Measurements from ENCODE around the gene ATP8B4. TPM values are rescaled to one million over a fixed set of nuclear protein-coding genes. Genes with fewer than 3 reads are reported as not detected.

The ATP8B4 gene
- total and polyA plus RNA-seq, 7 donors, result 1.2 to 11.1 (median 4.9) TPM

DNA sequence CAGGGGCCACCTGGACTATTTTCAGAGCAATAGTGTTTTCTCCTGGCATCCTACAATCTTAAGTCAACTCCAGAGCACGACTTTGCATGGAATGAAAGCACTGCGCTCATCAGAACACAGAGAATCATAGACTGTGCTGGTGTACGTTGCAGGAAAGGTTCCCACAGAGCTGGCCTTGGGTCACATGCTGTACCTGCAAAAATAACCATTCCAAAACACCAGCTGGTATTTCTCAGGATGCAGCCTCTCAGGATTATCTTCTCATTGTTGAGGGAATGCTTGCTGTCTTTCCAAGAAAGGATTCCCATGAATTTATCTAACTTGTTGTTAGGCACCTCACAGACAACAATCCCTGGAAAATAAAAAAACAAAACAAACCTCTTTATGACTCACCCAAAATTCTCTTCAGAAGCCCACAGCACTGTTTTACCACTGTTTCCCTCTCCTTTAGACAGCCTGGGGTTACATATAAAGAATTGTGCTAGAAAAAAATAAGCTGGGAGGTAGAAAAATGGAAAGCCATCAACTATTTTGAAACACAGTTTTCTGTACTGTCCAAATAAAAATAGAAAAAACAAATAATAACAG is 131.7 kb downstream of the ATP8B4 start:
- Histone ChIP-seq H3K27ac (peak overlapping the region; percentile 48 to 76 (median 60)), H3K27me3 (no peaks in the 10 kb centered on the region), H3K36me3 (no peaks in the 10 kb centered on the region), H3K4me1 (peaks cover 0 to 57% (median 54%) of the 10 kb centered on the region in 4 donors), H3K4me3 (no peak overlapping the region), H3K9me3 (no peaks in the 10 kb centered on the region)
- DNase-seq, result no peak
- intact Hi-C loops (cut with DNase I), result no loop called here
- WGBS, 2 donors, result 72 to 78% methylated on average over 3 of the region's 3 CpGs
- TF ChIP-seq POLR2AphosphoS5 (IDR thresholded peaks at IDR 0.05) (no peak), CTCF (IDR thresholded peaks at IDR 0.05) (no peak), EP300 (IDR thresholded peaks at IDR 0.05) (no peak), POLR2A (IDR thresholded peaks at IDR 0.05) (no peak)

DNA sequence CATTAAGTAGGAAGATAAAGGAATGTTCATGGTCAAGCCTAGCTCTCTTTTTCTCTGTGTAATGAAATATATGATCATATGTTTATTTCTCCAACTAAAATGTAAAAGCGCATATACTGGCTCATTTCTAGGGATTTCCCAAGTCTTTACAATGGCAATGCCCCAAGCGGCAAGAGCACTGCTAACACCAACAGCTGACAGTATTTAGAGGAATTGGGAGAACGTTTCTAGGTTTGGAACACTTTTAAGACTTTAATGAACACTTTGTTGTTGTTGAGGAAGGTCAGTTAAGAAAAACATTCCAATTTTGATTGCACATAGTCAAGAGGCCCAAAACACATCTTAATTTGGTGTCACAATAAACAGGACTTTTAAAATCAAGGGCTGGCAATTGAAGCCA is 132.7 kb downstream of the ATP8B4 start:
- Histone ChIP-seq H3K9me3 (no peaks in the 10 kb centered on the region), H3K36me3 (no peaks in the 10 kb centered on the region), H3K27me3 (no peaks in the 10 kb centered on the region), H3K27ac (peak overlapping the region in 3 of 4 donors; percentile 48 to 76 (median 71)), H3K4me3 (no peak overlapping the region), H3K4me1 (peaks cover 0 to 53% (median 46%) of the 10 kb centered on the region in 4 donors)
- 64 to 86% methylated on average over 3 of the region's 3 CpGs for WGBS, 2 donors
- intact Hi-C loops (cut with DNase I), result no loop called here
- no peak for DNase-seq
- TF ChIP-seq POLR2A (IDR thresholded peaks at IDR 0.05), result no peak
- TF ChIP-seq POLR2AphosphoS5 (IDR thresholded peaks at IDR 0.05), result no peak
- no peak for TF ChIP-seq CTCF (IDR thresholded peaks at IDR 0.05)
- TF ChIP-seq EP300 (IDR thresholded peaks at IDR 0.05), result no peak

DNA sequence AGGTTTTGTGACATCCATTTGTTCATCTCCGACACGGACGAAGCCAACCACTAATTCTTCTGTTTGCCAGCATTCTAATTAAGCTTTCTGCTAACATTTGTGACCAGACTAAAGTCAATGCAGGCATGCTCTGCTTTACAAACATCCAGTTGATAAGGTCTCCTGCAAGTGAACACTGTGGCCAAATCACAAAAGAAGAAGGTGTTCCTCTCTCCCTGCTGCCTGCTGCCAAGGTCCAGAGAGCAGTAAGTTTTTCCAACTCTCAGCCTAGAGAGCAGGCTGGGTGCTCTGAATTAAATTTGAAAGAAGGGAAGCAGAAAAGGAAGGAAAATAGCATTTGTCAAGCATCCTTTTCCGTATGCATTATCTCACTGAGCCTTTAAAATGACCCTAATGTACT is 133.6 kb downstream of the ATP8B4 start:
- Histone ChIP-seq H3K4me1 (peaks cover 0 to 44% (median 39%) of the 10 kb centered on the region in 4 donors), H3K36me3 (no peaks in the 10 kb centered on the region), H3K27me3 (no peaks in the 10 kb centered on the region), H3K27ac (no peak overlapping the region), H3K4me3 (no peak overlapping the region), H3K9me3 (no peaks in the 10 kb centered on the region)
- DNase-seq, result no peak
- intact Hi-C loops (cut with DNase I), result no loop called here
- no peak for TF ChIP-seq CTCF (IDR thresholded peaks at IDR 0.05)
- no peak for TF ChIP-seq POLR2AphosphoS5 (IDR thresholded peaks at IDR 0.05)
- TF ChIP-seq POLR2A (IDR thresholded peaks at IDR 0.05), result no peak
- no peak for TF ChIP-seq EP300 (IDR thresholded peaks at IDR 0.05)
- WGBS, 2 donors, result 78 to 94% methylated on average over 4 of the region's 4 CpGs

DNA sequence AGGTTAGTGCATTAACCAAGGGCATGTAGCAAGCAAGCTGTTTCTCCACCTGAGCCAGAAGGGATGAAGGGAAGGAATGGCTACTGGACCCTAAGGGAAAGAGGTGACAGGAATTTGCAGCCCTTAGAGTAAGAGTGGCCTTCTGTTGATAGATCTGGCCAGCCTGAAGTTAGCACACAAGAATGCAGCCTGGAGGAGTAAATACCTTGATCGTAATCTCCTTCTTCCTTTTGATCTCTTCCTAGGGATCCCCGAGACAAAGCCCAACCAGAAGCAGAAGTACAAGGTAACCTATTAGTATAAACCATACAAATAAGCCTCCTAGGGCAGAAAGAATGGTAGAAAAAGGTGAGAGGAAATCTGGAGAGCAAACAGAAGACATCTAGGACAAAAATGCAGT is 134.6 kb downstream of the ATP8B4 start:
- Histone ChIP-seq H3K27ac (no peak overlapping the region), H3K9me3 (no peaks in the 10 kb centered on the region), H3K36me3 (no peaks in the 10 kb centered on the region), H3K4me3 (no peak overlapping the region), H3K4me1 (peaks cover 0 to 34% (median 29%) of the 10 kb centered on the region in 4 donors), H3K27me3 (no peaks in the 10 kb centered on the region)
- no peak for DNase-seq
- TF ChIP-seq EP300 (IDR thresholded peaks at IDR 0.05) (no peak), POLR2AphosphoS5 (IDR thresholded peaks at IDR 0.05) (no peak), CTCF (IDR thresholded peaks at IDR 0.05) (no peak), POLR2A (IDR thresholded peaks at IDR 0.05) (no peak)
- WGBS, 2 donors, result 79 to 80% methylated on average over 2 of the region's 2 CpGs
- intact Hi-C loops (cut with DNase I), result no loop called here

DNA sequence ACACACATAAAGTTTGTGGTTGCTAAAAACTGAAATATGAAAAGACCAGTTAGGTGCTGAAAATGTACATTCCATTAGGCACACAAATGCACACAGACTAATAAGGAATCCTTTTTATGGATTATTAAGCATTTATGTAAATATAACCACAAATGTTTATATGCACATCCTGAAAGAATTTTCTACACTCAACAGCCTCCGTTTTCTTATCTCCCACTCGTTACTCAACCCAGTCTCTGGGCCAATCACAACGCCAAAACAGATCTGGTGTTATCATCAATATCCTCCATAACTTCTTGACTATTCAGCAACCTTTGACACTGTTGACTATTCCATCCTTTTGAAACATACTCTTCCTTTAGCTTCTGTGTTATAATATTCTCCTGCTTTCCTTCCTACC is 136.4 kb downstream of the ATP8B4 start:
- intact Hi-C loops (cut with DNase I), result no loop called here
- no peak for DNase-seq
- TF ChIP-seq POLR2A (IDR thresholded peaks at IDR 0.05) (no peak), CTCF (IDR thresholded peaks at IDR 0.05) (no peak), EP300 (IDR thresholded peaks at IDR 0.05) (no peak), POLR2AphosphoS5 (IDR thresholded peaks at IDR 0.05) (no peak)
- Histone ChIP-seq H3K4me1 (peaks cover 0 to 16% (median 11%) of the 10 kb centered on the region in 4 donors), H3K9me3 (no peaks in the 10 kb centered on the region), H3K4me3 (no peak overlapping the region), H3K27me3 (no peaks in the 10 kb centered on the region), H3K27ac (no peak overlapping the region), H3K36me3 (no peaks in the 10 kb centered on the region)
- 67 to 83% methylated on average over 3 of the region's 3 CpGs for WGBS, 2 donors

Measured in sigmoid colon (tissue), 7 donors.